ENCODE data around the gene CCDC12. TPM values are rescaled to one million over a fixed set of nuclear protein-coding genes. Genes with fewer than 3 reads are reported as not detected.

Gene CCDC12
- total RNA-seq, 4 donors from 2014 or later, result 55.5 to 87.5 (median 67.5) TPM

GRCh38 chr3:46876313-46877300 lies 99.9 kb downstream of the CCDC12 start:
- H3K4me3 ChIP-seq, result no peak overlapping the region
- intact Hi-C loops (cut with DNase I), result no loop called here
- H3K27me3 ChIP-seq, result peaks cover 5 to 24% (median 6%) of the 10 kb centered on the region in 4 donors
- no peaks in the 10 kb centered on the region for H3K9me3 ChIP-seq
- H3K36me3 ChIP-seq, result no peaks in the 10 kb centered on the region
- no peak overlapping the region for H3K27ac ChIP-seq
- WGBS, 2 donors, result 86% methylated on average over 5 of the region's 10 CpGs; no CpG with 5 or more reads in 1 of the 2 donors
- DNase-seq, result no peak
- peaks cover 3 to 28% (median 3%) of the 10 kb centered on the region in 3 donors for H3K4me1 ChIP-seq
- no peak for TF ChIP-seq POLR2A (IDR thresholded peaks at IDR 0.05)
- TF ChIP-seq, protein P1, sequence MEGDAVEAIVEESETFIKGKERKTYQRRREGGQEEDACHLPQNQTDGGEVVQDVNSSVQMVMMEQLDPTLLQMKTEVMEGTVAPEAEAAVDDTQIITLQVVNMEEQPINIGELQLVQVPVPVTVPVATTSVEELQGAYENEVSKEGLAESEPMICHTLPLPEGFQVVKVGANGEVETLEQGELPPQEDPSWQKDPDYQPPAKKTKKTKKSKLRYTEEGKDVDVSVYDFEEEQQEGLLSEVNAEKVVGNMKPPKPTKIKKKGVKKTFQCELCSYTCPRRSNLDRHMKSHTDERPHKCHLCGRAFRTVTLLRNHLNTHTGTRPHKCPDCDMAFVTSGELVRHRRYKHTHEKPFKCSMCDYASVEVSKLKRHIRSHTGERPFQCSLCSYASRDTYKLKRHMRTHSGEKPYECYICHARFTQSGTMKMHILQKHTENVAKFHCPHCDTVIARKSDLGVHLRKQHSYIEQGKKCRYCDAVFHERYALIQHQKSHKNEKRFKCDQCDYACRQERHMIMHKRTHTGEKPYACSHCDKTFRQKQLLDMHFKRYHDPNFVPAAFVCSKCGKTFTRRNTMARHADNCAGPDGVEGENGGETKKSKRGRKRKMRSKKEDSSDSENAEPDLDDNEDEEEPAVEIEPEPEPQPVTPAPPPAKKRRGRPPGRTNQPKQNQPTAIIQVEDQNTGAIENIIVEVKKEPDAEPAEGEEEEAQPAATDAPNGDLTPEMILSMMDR (IDR thresholded peaks at IDR 0.05), result no peak

DNA sequence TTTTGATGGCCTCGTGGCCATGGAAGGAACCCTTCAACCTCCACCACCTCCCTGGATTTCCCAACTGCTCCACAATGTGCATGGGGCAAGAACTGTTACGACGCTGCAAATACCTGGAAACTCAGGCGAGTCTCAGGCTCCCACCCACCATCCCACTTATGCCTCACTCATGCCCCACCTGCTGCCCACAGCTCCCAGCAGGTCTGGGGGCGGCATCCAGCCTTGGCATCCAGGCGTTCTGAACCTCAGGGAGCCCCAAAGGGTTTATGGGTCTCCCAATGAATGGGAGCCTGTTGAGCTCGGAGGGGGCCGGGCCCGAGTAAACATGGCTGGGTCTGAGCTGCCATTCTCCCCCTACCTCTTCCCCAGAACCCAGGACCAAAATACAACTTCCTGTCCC lies 101.0 kb downstream of the CCDC12 start:
- no peak overlapping the region for H3K27ac ChIP-seq
- peaks cover 0 to 27% (median 0%) of the 10 kb centered on the region in 3 donors for H3K4me1 ChIP-seq
- no peak for DNase-seq
- no peak overlapping the region for H3K4me3 ChIP-seq
- intact Hi-C loops (cut with DNase I), result no loop called here
- TF ChIP-seq POLR2A (IDR thresholded peaks at IDR 0.05), result no peak
- TF ChIP-seq, protein P1 (IDR thresholded peaks at IDR 0.05), result no peak
- no peaks in the 10 kb centered on the region for H3K36me3 ChIP-seq
- 81 to 93% methylated on average over 3 to 7 of the region's 9 CpGs for WGBS, 2 donors
- H3K9me3 ChIP-seq, result no peaks in the 10 kb centered on the region
- peaks cover 0 to 14% (median 0%) of the 10 kb centered on the region in 4 donors for H3K27me3 ChIP-seq

- Histone ChIP-seq H3K9me3 (no peaks in the 10 kb centered on the region), H3K36me3 (no peaks in the 10 kb centered on the region), H3K4me3 (no peak overlapping the region), H3K27me3 (peaks cover 0 to 7% (median 0%) of the 10 kb centered on the region in 4 donors), H3K4me1 (peaks cover 0 to 29% (median 0%) of the 10 kb centered on the region in 3 donors), H3K27ac (peak overlapping the region in 2 of 4 donors; percentile 23 to 25)
- TF ChIP-seq, protein P1 (IDR thresholded peaks at IDR 0.05), result no peak
- TF ChIP-seq POLR2A (IDR thresholded peaks at IDR 0.05), result no peak
- 46 to 52% methylated on average over 3 to 8 of the region's 18 CpGs for WGBS, 2 donors
- no peak for DNase-seq
- intact Hi-C loops (cut with DNase I), result no loop called here
Measured at GRCh38 chr3:46874430-46874829, 102.1 kb downstream of the CCDC12 start.

GRCh38 chr3:46873521-46873920 lies 103.0 kb downstream of the CCDC12 start:
- WGBS, 2 donors, result 60 to 70% methylated on average over 3 of the region's 5 CpGs
- no peak for DNase-seq
- H3K4me1 ChIP-seq, result peaks cover 0 to 35% (median 0%) of the 10 kb centered on the region in 3 donors
- TF ChIP-seq, protein P1 (IDR thresholded peaks at IDR 0.05), result no peak
- TF ChIP-seq POLR2A (IDR thresholded peaks at IDR 0.05), result no peak
- peak overlapping the region in 1 of 4 donors; percentile 25 for H3K27ac ChIP-seq
- H3K27me3 ChIP-seq, result peaks cover 0 to 7% (median 0%) of the 10 kb centered on the region in 4 donors
- intact Hi-C loops (cut with DNase I), result no loop called here
- H3K4me3 ChIP-seq, result no peak overlapping the region
- no peaks in the 10 kb centered on the region for H3K36me3 ChIP-seq
- no peaks in the 10 kb centered on the region for H3K9me3 ChIP-seq

Small RNAs within 50 kb of the gene (small RNA-seq; reads per million reads assigned to genes)
- 0 reads per million in 4 donors for gene AC109583.2

Other genes starting within 250 kb of the CCDC12 start
- gene MYL3, start 113.3 kb downstream of the CCDC12 start, total RNA-seq, result 1 to 10 TPM in 1 of 4 donors, under 1 TPM in 1, not detected in 2; 0.38 to 1.1 TPM
- 1 to 10 TPM in 3 of 4 donors, under 1 TPM in 1; 0.40 to 1.9 (median 1.5) TPM for gene PTH1R, start 99.0 kb downstream of the CCDC12 start, total RNA-seq
- gene NBEAL2, start 2.9 kb upstream of the CCDC12 start, total RNA-seq, result 100 to 1,000 TPM; 128 to 297 (median 185) TPM
- 10 to 100 TPM; 24.3 to 59.5 (median 30.1) TPM for gene SETD2, start 187.4 kb upstream of the CCDC12 start, total RNA-seq